ENCODE data around the gene SOS1. TPM values are rescaled to one million over a fixed set of nuclear protein-coding genes. Genes with fewer than 3 reads are reported as not detected.

SOS1 gene
- total and polyA plus RNA-seq, 2 of the 13 experiments (the other 11 are each of a cell fraction or from before 2014, with no cell fraction given), result 20.8 to 60.4 TPM

DNA sequence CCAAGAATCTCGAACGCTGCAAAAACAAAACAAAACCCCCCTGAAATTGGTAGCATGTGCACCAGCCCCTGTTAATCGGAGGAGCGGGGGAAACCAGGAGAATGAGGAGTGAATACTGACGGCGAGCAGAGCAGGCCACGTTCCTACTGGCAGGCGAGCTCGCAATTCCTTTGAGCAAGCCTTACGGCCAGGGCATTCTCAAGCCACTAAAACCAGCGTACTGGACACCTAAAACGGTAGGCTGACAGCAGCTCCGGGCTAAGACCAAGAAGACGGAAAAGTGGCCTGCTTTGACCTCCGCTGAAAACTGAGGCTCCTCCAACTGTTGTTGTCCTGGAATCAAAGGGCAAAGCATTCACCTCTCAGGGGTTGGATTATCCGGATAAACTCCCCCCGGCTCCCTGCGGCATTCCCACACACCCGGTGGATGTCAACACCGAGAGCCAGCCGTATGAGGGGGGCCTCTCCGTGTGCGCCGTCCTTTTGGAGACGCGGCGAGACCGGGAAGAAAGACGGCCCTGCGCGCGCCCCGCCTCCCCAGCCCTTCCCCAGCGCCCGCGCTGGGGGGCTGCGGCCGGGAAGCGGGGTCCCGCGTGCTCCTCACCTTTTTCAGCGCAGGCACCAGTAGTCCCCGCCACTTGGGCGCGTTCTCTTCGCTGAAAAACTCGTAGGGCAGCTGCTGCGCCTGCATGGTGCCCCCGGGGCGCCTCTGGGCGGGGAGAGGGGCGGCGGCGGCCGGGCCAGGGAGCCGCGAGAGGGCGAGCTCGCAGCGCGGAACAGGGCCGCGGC lies 925 bp downstream of the SOS1 start (continued):
- TF ChIP-seq HOXD1 (CRISPR knock-in tag; IDR thresholded peaks at IDR 0.05) (peak; percentile 60), ZNF138 (CRISPR knock-in tag; IDR thresholded peaks at IDR 0.05; ENCODE audit: low read depth) (0 out of 2 replicates have a peak, but pooled peaks have one; percentile 3), ZNF543 (CRISPR knock-in tag; IDR thresholded peaks at IDR 0.05) (0 out of 2 replicates have a peak, but pooled peaks have one; percentile 26), U2AF1 (optimal IDR thresholded peaks at IDR 0.05; ENCODE audit: low read depth, low read length) (peak; percentile 16), NRL (CRISPR knock-in tag; IDR thresholded peaks at IDR 0.05; ENCODE audit: borderline replicate concordance) (peak; percentile 83), ZSCAN12 (CRISPR knock-in tag; IDR thresholded peaks at IDR 0.05) (0 out of 2 replicates have a peak, but pooled peaks have one; percentile 16), MAF1 (CRISPR knock-in tag; IDR thresholded peaks at IDR 0.05; ENCODE audit: borderline replicate concordance) (0 out of 2 replicates have a peak, but pooled peaks have one; percentile 16), ZNF446 (CRISPR knock-in tag; IDR thresholded peaks at IDR 0.05) (no peak), ZNF431 (CRISPR knock-in tag; IDR thresholded peaks at IDR 0.05; ENCODE audit: borderline replicate concordance, low read depth) (0 out of 2 replicates have a peak, but pooled peaks have one; percentile 31), ZNF33B (CRISPR knock-in tag; IDR thresholded peaks at IDR 0.05) (0 out of 2 replicates have a peak, but pooled peaks have one; percentile 65), ZNF343 (CRISPR knock-in tag; IDR thresholded peaks at IDR 0.05) (peak; percentile 28; the same call in 1 of the 2 replicates), ZNF232 (CRISPR knock-in tag; IDR thresholded peaks at IDR 0.05; ENCODE audit: borderline replicate concordance) (peak; percentile 42; the same call in 1 of the 2 replicates), ELF3 (CRISPR knock-in tag; IDR thresholded peaks at IDR 0.05) (0 out of 2 replicates have a peak, but pooled peaks have one; percentile 10), ZNF496 (CRISPR knock-in tag; IDR thresholded peaks at IDR 0.05; ENCODE audit: insufficient replicate concordance) (no peak), IRF2 (CRISPR knock-in tag; IDR thresholded peaks at IDR 0.05) (0 out of 2 replicates have a peak, but pooled peaks have one; percentile 28), ETV5 (CRISPR knock-in tag; IDR thresholded peaks at IDR 0.05; ENCODE audit: borderline replicate concordance) (peak; percentile 24; the same call in 1 of the 2 replicates)
- TF ChIP-seq, protein P1, sequence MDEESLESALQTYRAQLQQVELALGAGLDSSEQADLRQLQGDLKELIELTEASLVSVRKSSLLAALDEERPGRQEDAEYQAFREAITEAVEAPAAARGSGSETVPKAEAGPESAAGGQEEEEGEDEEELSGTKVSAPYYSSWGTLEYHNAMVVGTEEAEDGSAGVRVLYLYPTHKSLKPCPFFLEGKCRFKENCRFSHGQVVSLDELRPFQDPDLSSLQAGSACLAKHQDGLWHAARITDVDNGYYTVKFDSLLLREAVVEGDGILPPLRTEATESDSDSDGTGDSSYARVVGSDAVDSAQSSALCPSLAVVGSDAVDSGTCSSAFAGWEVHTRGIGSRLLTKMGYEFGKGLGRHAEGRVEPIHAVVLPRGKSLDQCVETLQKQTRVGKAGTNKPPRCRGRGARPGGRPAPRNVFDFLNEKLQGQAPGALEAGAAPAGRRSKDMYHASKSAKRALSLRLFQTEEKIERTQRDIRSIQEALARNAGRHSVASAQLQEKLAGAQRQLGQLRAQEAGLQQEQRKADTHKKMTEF (CRISPR knock-in tag; IDR thresholded peaks at IDR 0.05), result peak; percentile 11; the same call in 1 of the 2 replicates
- TF ChIP-seq, protein P2, sequence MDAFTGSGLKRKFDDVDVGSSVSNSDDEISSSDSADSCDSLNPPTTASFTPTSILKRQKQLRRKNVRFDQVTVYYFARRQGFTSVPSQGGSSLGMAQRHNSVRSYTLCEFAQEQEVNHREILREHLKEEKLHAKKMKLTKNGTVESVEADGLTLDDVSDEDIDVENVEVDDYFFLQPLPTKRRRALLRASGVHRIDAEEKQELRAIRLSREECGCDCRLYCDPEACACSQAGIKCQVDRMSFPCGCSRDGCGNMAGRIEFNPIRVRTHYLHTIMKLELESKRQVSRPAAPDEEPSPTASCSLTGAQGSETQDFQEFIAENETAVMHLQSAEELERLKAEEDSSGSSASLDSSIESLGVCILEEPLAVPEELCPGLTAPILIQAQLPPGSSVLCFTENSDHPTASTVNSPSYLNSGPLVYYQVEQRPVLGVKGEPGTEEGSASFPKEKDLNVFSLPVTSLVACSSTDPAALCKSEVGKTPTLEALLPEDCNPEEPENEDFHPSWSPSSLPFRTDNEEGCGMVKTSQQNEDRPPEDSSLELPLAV (CRISPR knock-in tag; conservative IDR thresholded peaks at IDR 0.05; ENCODE audit: low read depth), result 0 out of 2 replicates have a peak, but pooled peaks have one; percentile 26
- TF ChIP-seq, protein P3, sequence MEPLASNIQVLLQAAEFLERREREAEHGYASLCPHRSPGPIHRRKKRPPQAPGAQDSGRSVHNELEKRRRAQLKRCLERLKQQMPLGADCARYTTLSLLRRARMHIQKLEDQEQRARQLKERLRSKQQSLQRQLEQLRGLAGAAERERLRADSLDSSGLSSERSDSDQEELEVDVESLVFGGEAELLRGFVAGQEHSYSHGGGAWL (CRISPR knock-in tag; IDR thresholded peaks at IDR 0.05), result 0 out of 2 replicates have a peak, but pooled peaks have one; percentile 68
- TF ChIP-seq, protein P4, sequence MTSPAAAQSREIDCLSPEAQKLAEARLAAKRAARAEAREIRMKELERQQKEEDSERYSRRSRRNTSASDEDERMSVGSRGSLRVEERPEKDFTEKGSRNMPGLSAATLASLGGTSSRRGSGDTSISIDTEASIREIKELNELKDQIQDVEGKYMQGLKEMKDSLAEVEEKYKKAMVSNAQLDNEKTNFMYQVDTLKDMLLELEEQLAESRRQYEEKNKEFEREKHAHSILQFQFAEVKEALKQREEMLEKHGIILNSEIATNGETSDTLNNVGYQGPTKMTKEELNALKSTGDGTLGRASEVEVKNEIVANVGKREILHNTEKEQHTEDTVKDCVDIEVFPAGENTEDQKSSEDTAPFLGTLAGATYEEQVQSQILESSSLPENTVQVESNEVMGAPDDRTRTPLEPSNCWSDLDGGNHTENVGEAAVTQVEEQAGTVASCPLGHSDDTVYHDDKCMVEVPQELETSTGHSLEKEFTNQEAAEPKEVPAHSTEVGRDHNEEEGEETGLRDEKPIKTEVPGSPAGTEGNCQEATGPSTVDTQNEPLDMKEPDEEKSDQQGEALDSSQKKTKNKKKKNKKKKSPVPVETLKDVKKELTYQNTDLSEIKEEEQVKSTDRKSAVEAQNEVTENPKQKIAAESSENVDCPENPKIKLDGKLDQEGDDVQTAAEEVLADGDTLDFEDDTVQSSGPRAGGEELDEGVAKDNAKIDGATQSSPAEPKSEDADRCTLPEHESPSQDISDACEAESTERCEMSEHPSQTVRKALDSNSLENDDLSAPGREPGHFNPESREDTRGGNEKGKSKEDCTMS (CRISPR knock-in tag; conservative IDR thresholded peaks at IDR 0.05), result no peak

Measured in HepG2 (cell line).